ENCODE measurements around the gene TOMM70.

Gene TOMM70

GRCh38 chr3:100360757-100361496, 40.0 kb downstream of the TOMM70 start:
- no peak for DNase-seq
- Histone ChIP-seq H3K23ac (ENCODE audit: low read length) (no peak overlapping the region), H2AK5ac (ENCODE audit: low read length) (no peak overlapping the region), H3K79me1 (ENCODE audit: low read length) (no peaks in the 10 kb centered on the region), H4K8ac (ENCODE audit: low read depth, low read length) (no peak overlapping the region), H3K9ac (ENCODE audit: low read length) (no peak overlapping the region), H3K79me2 (ENCODE audit: control insufficient read depth, insufficient read depth, low read length) (no peaks in the 10 kb centered on the region), H4K5ac (ENCODE audit: low read length) (no peak overlapping the region), H3K4me3 (ENCODE audit: low read length) (no peak overlapping the region), H3K4me1 (ENCODE audit: control insufficient read depth, low read depth, low read length) (no peaks in the 10 kb centered on the region), H2BK5ac (ENCODE audit: low read length) (no peak overlapping the region), H3K4me2 (ENCODE audit: low read length) (no peak overlapping the region), H3K18ac (ENCODE audit: low read length) (no peak overlapping the region), H3K4ac (ENCODE audit: low read depth, low read length) (no peak overlapping the region), H3K56ac (ENCODE audit: low read length) (no peak overlapping the region), H2BK120ac (ENCODE audit: low read depth, low read length) (no peak overlapping the region), H3K36me3 (ENCODE audit: control insufficient read depth, insufficient read depth, low read length) (peaks cover 2% of the 10 kb centered on the region), H2BK15ac (replicated peaks; ENCODE audit: low read depth) (no peak overlapping the region), H3K27ac (ENCODE audit: low read depth, low read length) (no peak overlapping the region), H3K27me3 (ENCODE audit: insufficient read depth, low read length, poor library complexity) (no peaks in the 10 kb centered on the region)
- no CpG with 5 or more reads among the region's 4 CpGs for WGBS (ENCODE audit: extremely low coverage, insufficient coverage, low lambda C conversion rate)

DNA sequence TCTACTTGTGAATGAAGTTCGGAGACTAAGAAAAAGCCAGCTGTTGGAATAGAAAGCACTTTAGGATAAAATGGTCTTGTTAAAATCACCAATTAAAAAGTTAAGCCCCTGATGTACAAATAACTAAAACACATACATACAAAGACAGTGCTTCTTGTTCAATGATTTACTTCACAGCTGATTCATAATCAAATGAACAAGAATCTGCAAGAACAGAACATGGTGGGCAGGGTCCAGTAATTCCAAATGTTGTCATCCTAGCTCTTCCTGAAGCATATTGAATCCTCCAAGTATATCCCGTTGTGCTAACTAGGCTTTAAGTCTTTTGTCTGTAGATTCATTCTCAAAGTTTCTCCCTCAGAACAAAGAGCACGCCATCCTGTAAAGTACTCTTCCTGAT, 41.9 kb downstream of the TOMM70 start:
- Histone ChIP-seq H2AK5ac (ENCODE audit: low read length) (no peak overlapping the region), H2BK15ac (replicated peaks; ENCODE audit: low read depth) (no peak overlapping the region), H3K56ac (ENCODE audit: low read length) (no peak overlapping the region), H2BK5ac (ENCODE audit: low read length) (no peak overlapping the region), H4K5ac (ENCODE audit: low read length) (no peak overlapping the region), H3K27ac (ENCODE audit: low read depth, low read length) (no peak overlapping the region), H3K79me1 (ENCODE audit: low read length) (no peaks in the 10 kb centered on the region), H4K8ac (ENCODE audit: low read depth, low read length) (no peak overlapping the region), H3K79me2 (ENCODE audit: control insufficient read depth, insufficient read depth, low read length) (no peaks in the 10 kb centered on the region), H3K9ac (ENCODE audit: low read length) (no peak overlapping the region), H3K27me3 (ENCODE audit: insufficient read depth, low read length, poor library complexity) (no peaks in the 10 kb centered on the region), H2BK120ac (ENCODE audit: low read depth, low read length) (no peak overlapping the region), H3K36me3 (ENCODE audit: control insufficient read depth, insufficient read depth, low read length) (no peaks in the 10 kb centered on the region), H3K4me2 (ENCODE audit: low read length) (no peak overlapping the region), H3K4me1 (ENCODE audit: control insufficient read depth, low read depth, low read length) (no peaks in the 10 kb centered on the region), H3K4ac (ENCODE audit: low read depth, low read length) (no peak overlapping the region), H3K23ac (ENCODE audit: low read length) (no peak overlapping the region), H3K4me3 (ENCODE audit: low read length) (no peak overlapping the region), H3K18ac (ENCODE audit: low read length) (no peak overlapping the region)
- no CpG with 5 or more reads among the region's 3 CpGs for WGBS (ENCODE audit: extremely low coverage, insufficient coverage, low lambda C conversion rate)
- DNase-seq: no peak

- no peak overlapping the region for H3K4me3 ChIP-seq (ENCODE audit: low read length)
- H2BK5ac ChIP-seq (ENCODE audit: low read length): no peak overlapping the region
- H3K79me2 ChIP-seq (ENCODE audit: control insufficient read depth, insufficient read depth, low read length): no peaks in the 10 kb centered on the region
- DNase-seq: no peak
- H3K56ac ChIP-seq (ENCODE audit: low read length): no peak overlapping the region
- H3K27ac ChIP-seq (ENCODE audit: low read depth, low read length): no peak overlapping the region
- no peak overlapping the region for H2AK5ac ChIP-seq (ENCODE audit: low read length)
- H3K18ac ChIP-seq (ENCODE audit: low read length): no peak overlapping the region
- H3K4ac ChIP-seq (ENCODE audit: low read depth, low read length): no peak overlapping the region
- no peak overlapping the region for H4K8ac ChIP-seq (ENCODE audit: low read depth, low read length)
- no peak overlapping the region for H2BK120ac ChIP-seq (ENCODE audit: low read depth, low read length)
- H3K23ac ChIP-seq (ENCODE audit: low read length): no peak overlapping the region
- no peaks in the 10 kb centered on the region for H3K79me1 ChIP-seq (ENCODE audit: low read length)
- no peaks in the 10 kb centered on the region for H3K27me3 ChIP-seq (ENCODE audit: insufficient read depth, low read length, poor library complexity)
- H2BK15ac ChIP-seq (replicated peaks; ENCODE audit: low read depth): no peak overlapping the region
- no peaks in the 10 kb centered on the region for H3K4me1 ChIP-seq (ENCODE audit: control insufficient read depth, low read depth, low read length)
- H3K4me2 ChIP-seq (ENCODE audit: low read length): no peak overlapping the region
- no peak overlapping the region for H4K5ac ChIP-seq (ENCODE audit: low read length)
- no peak overlapping the region for H3K9ac ChIP-seq (ENCODE audit: low read length)
- H3K36me3 ChIP-seq (ENCODE audit: control insufficient read depth, insufficient read depth, low read length): no peaks in the 10 kb centered on the region
- no CpG with 5 or more reads among the region's 2 CpGs for WGBS (ENCODE audit: extremely low coverage, insufficient coverage, low lambda C conversion rate)
These were observed 42.5 kb downstream of the TOMM70 start for GRCh38 chr3:100358413-100358812.

- H3K36me3 ChIP-seq (ENCODE audit: control insufficient read depth, insufficient read depth, low read length): no peaks in the 10 kb centered on the region
- no peak overlapping the region for H3K9ac ChIP-seq (ENCODE audit: low read length)
- no peaks in the 10 kb centered on the region for H3K27me3 ChIP-seq (ENCODE audit: insufficient read depth, low read length, poor library complexity)
- H3K23ac ChIP-seq (ENCODE audit: low read length): no peak overlapping the region
- H2BK120ac ChIP-seq (ENCODE audit: low read depth, low read length): no peak overlapping the region
- no peak for DNase-seq
- H3K4ac ChIP-seq (ENCODE audit: low read depth, low read length): no peak overlapping the region
- H4K5ac ChIP-seq (ENCODE audit: low read length): no peak overlapping the region
- H3K18ac ChIP-seq (ENCODE audit: low read length): no peak overlapping the region
- H2BK5ac ChIP-seq (ENCODE audit: low read length): no peak overlapping the region
- no CpG with 5 or more reads among the region's 3 CpGs for WGBS (ENCODE audit: extremely low coverage, insufficient coverage, low lambda C conversion rate)
- H3K4me2 ChIP-seq (ENCODE audit: low read length): no peak overlapping the region
- no peaks in the 10 kb centered on the region for H3K4me1 ChIP-seq (ENCODE audit: control insufficient read depth, low read depth, low read length)
- no peak overlapping the region for H4K8ac ChIP-seq (ENCODE audit: low read depth, low read length)
- no peaks in the 10 kb centered on the region for H3K79me2 ChIP-seq (ENCODE audit: control insufficient read depth, insufficient read depth, low read length)
- no peak overlapping the region for H2BK15ac ChIP-seq (replicated peaks; ENCODE audit: low read depth)
- no peak overlapping the region for H2AK5ac ChIP-seq (ENCODE audit: low read length)
- no peak overlapping the region for H3K4me3 ChIP-seq (ENCODE audit: low read length)
- H3K56ac ChIP-seq (ENCODE audit: low read length): no peak overlapping the region
- no peaks in the 10 kb centered on the region for H3K79me1 ChIP-seq (ENCODE audit: low read length)
- no peak overlapping the region for H3K27ac ChIP-seq (ENCODE audit: low read depth, low read length)
These were observed 46.0 kb downstream of the TOMM70 start for GRCh38 chr3:100354850-100355249.

- no peaks in the 10 kb centered on the region for H3K36me3 ChIP-seq (ENCODE audit: control insufficient read depth, insufficient read depth, low read length)
- no peak overlapping the region for H2BK120ac ChIP-seq (ENCODE audit: low read depth, low read length)
- no peak overlapping the region for H3K4ac ChIP-seq (ENCODE audit: low read depth, low read length)
- H2AK5ac ChIP-seq (ENCODE audit: low read length): no peak overlapping the region
- no peak overlapping the region for H4K8ac ChIP-seq (ENCODE audit: low read depth, low read length)
- H3K4me3 ChIP-seq (ENCODE audit: low read length): no peak overlapping the region
- H2BK15ac ChIP-seq (replicated peaks; ENCODE audit: low read depth): no peak overlapping the region
- H3K27ac ChIP-seq (ENCODE audit: low read depth, low read length): no peak overlapping the region
- no peaks in the 10 kb centered on the region for H3K27me3 ChIP-seq (ENCODE audit: insufficient read depth, low read length, poor library complexity)
- no peak overlapping the region for H3K18ac ChIP-seq (ENCODE audit: low read length)
- no CpG with 5 or more reads among the region's 10 CpGs for WGBS (ENCODE audit: extremely low coverage, insufficient coverage, low lambda C conversion rate)
- no peaks in the 10 kb centered on the region for H3K79me2 ChIP-seq (ENCODE audit: control insufficient read depth, insufficient read depth, low read length)
- no peak for DNase-seq
- H4K5ac ChIP-seq (ENCODE audit: low read length): no peak overlapping the region
- no peaks in the 10 kb centered on the region for H3K4me1 ChIP-seq (ENCODE audit: control insufficient read depth, low read depth, low read length)
- H3K56ac ChIP-seq (ENCODE audit: low read length): no peak overlapping the region
- H3K9ac ChIP-seq (ENCODE audit: low read length): no peak overlapping the region
- H3K4me2 ChIP-seq (ENCODE audit: low read length): no peak overlapping the region
- H2BK5ac ChIP-seq (ENCODE audit: low read length): no peak overlapping the region
- no peaks in the 10 kb centered on the region for H3K79me1 ChIP-seq (ENCODE audit: low read length)
- no peak overlapping the region for H3K23ac ChIP-seq (ENCODE audit: low read length)
These were observed 48.3 kb downstream of the TOMM70 start for GRCh38 chr3:100352296-100353231.
